Measurements from ENCODE around the gene ARHGAP30.

The ARHGAP30 gene

GRCh38 chr1:161076410-161076809 lies 6.7 kb upstream of the ARHGAP30 start:
- no peak overlapping the region for H3K4me3 ChIP-seq (ENCODE audit: low read length, poor library complexity, severe bottlenecking)
- no peaks in the 10 kb centered on the region for H3K27me3 ChIP-seq (ENCODE audit: insufficient read depth, low read length, poor library complexity, severe bottlenecking)
- TF ChIP-seq, protein P1, sequence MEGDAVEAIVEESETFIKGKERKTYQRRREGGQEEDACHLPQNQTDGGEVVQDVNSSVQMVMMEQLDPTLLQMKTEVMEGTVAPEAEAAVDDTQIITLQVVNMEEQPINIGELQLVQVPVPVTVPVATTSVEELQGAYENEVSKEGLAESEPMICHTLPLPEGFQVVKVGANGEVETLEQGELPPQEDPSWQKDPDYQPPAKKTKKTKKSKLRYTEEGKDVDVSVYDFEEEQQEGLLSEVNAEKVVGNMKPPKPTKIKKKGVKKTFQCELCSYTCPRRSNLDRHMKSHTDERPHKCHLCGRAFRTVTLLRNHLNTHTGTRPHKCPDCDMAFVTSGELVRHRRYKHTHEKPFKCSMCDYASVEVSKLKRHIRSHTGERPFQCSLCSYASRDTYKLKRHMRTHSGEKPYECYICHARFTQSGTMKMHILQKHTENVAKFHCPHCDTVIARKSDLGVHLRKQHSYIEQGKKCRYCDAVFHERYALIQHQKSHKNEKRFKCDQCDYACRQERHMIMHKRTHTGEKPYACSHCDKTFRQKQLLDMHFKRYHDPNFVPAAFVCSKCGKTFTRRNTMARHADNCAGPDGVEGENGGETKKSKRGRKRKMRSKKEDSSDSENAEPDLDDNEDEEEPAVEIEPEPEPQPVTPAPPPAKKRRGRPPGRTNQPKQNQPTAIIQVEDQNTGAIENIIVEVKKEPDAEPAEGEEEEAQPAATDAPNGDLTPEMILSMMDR (conservative IDR thresholded peaks at IDR 0.05; ENCODE audit: low read length) = no peak
- no peak for TF ChIP-seq EZH2phosphoT487 (IDR thresholded peaks at IDR 0.05; ENCODE audit: borderline replicate concordance)
- H3F3A ChIP-seq (ENCODE audit: low read depth) = no peaks in the 10 kb centered on the region
- H3K9me2 ChIP-seq (replicated peaks; ENCODE audit: low read depth, low read length) = no peaks in the 10 kb centered on the region
- no peaks in the 10 kb centered on the region for H3K9me3 ChIP-seq (ENCODE audit: insufficient read depth, low read depth, low read length)
- H3K79me2 ChIP-seq (ENCODE audit: insufficient read depth, low read length) = no peaks in the 10 kb centered on the region
- no peaks in the 10 kb centered on the region for H3K36me3 ChIP-seq (ENCODE audit: insufficient read depth, low read length)
- H3K4me1 ChIP-seq (ENCODE audit: insufficient read depth, low read length, poor library complexity, severe bottlenecking) = peaks cover 18% of the 10 kb centered on the region
- no peaks in the 10 kb centered on the region for H4K20me1 ChIP-seq (ENCODE audit: insufficient read depth, low read length, poor library complexity, severe bottlenecking)
- H3K4me2 ChIP-seq (ENCODE audit: low read depth, low read length, poor library complexity, severe bottlenecking) = no peak overlapping the region
- H2AFZ ChIP-seq (ENCODE audit: low read length) = no peak overlapping the region
- H3K9ac ChIP-seq (ENCODE audit: low read depth, low read length, poor library complexity, severe bottlenecking) = no peak overlapping the region

GRCh38 chr1:161074676-161075368 lies 5.1 kb upstream of the ARHGAP30 start:
- no peaks in the 10 kb centered on the region for H3K79me2 ChIP-seq (ENCODE audit: insufficient read depth, low read length)
- no peaks in the 10 kb centered on the region for H3K27me3 ChIP-seq (ENCODE audit: insufficient read depth, low read length, poor library complexity, severe bottlenecking)
- TF ChIP-seq, protein P1 (conservative IDR thresholded peaks at IDR 0.05; ENCODE audit: low read length) = no peak
- TF ChIP-seq EZH2phosphoT487 (IDR thresholded peaks at IDR 0.05; ENCODE audit: borderline replicate concordance) = no peak
- no peak overlapping the region for H3K4me2 ChIP-seq (ENCODE audit: low read depth, low read length, poor library complexity, severe bottlenecking)
- H4K20me1 ChIP-seq (ENCODE audit: insufficient read depth, low read length, poor library complexity, severe bottlenecking) = no peaks in the 10 kb centered on the region
- no peak overlapping the region for H3K4me3 ChIP-seq (ENCODE audit: low read length, poor library complexity, severe bottlenecking)
- no peaks in the 10 kb centered on the region for H3F3A ChIP-seq (ENCODE audit: low read depth)
- peaks cover 34% of the 10 kb centered on the region for H3K4me1 ChIP-seq (ENCODE audit: insufficient read depth, low read length, poor library complexity, severe bottlenecking)
- no peaks in the 10 kb centered on the region for H3K36me3 ChIP-seq (ENCODE audit: insufficient read depth, low read length)
- no peak overlapping the region for H2AFZ ChIP-seq (ENCODE audit: low read length)
- H3K9me3 ChIP-seq (ENCODE audit: insufficient read depth, low read depth, low read length) = no peaks in the 10 kb centered on the region
- H3K9ac ChIP-seq (ENCODE audit: low read depth, low read length, poor library complexity, severe bottlenecking) = peak overlapping the region; percentile 36
- no peaks in the 10 kb centered on the region for H3K9me2 ChIP-seq (replicated peaks; ENCODE audit: low read depth, low read length)

GRCh38 chr1:161073474-161074121 lies 3.9 kb upstream of the ARHGAP30 start:
- Histone ChIP-seq H3K36me3 (ENCODE audit: insufficient read depth, low read length) (no peaks in the 10 kb centered on the region), H3K4me2 (ENCODE audit: low read depth, low read length, poor library complexity, severe bottlenecking) (no peak overlapping the region), H3K79me2 (ENCODE audit: insufficient read depth, low read length) (peaks cover 9% of the 10 kb centered on the region), H3K27me3 (ENCODE audit: insufficient read depth, low read length, poor library complexity, severe bottlenecking) (no peaks in the 10 kb centered on the region), H2AFZ (ENCODE audit: low read length) (peak overlapping the region; percentile 32; the same call in 1 of the 2 replicates), H3K9me2 (replicated peaks; ENCODE audit: low read depth, low read length) (no peaks in the 10 kb centered on the region), H3K9me3 (ENCODE audit: insufficient read depth, low read depth, low read length) (no peaks in the 10 kb centered on the region), H3K4me1 (ENCODE audit: insufficient read depth, low read length, poor library complexity, severe bottlenecking) (peaks cover 38% of the 10 kb centered on the region), H3K9ac (ENCODE audit: low read depth, low read length, poor library complexity, severe bottlenecking) (peak overlapping the region; percentile 36), H3F3A (ENCODE audit: low read depth) (0 out of 2 replicates have a peak, but pooled peaks cover 3% of the 10 kb centered on the region), H4K20me1 (ENCODE audit: insufficient read depth, low read length, poor library complexity, severe bottlenecking) (no peaks in the 10 kb centered on the region), H3K4me3 (ENCODE audit: low read length, poor library complexity, severe bottlenecking) (no peak overlapping the region)
- TF ChIP-seq, protein P1 (conservative IDR thresholded peaks at IDR 0.05; ENCODE audit: low read length) = peak; percentile 40; the same call in 1 of the 2 replicates
- no peak for TF ChIP-seq EZH2phosphoT487 (IDR thresholded peaks at IDR 0.05; ENCODE audit: borderline replicate concordance)

Data from Loucy (cell line).